ENCODE results near the gene LRRC10B.

Gene LRRC10B

GRCh38 chr11:61488651-61489291 is 19.8 kb upstream of the LRRC10B start:
- TF ChIP-seq POLR2AphosphoS5 (IDR thresholded peaks at IDR 0.05; ENCODE audit: low read depth, low read length) (peak; percentile 85), FOXP2 (optimal IDR thresholded peaks at IDR 0.05; ENCODE audit: borderline replicate concordance, extremely low read depth, extremely low read length, insufficient read depth) (peak; percentile 90), SIN3A (IDR thresholded peaks at IDR 0.05; ENCODE audit: borderline replicate concordance, insufficient read depth, low read length) (no peak; the same call in 1 of the 2 replicates), REST (IDR thresholded peaks at IDR 0.05; ENCODE audit: insufficient read depth in 1 of 2, low read depth in 2 of 2, low read length in 2 of 2) (peak in 1 of 2 experiments; percentile 49; a peak in 2 of 4 replicates)

GRCh38 chr11:61489833-61490721 is 18.5 kb upstream of the LRRC10B start:
- TF ChIP-seq SIN3A (IDR thresholded peaks at IDR 0.05; ENCODE audit: borderline replicate concordance, insufficient read depth, low read length) (no peak), FOXP2 (optimal IDR thresholded peaks at IDR 0.05; ENCODE audit: borderline replicate concordance, extremely low read depth, extremely low read length, insufficient read depth) (no peak), POLR2AphosphoS5 (IDR thresholded peaks at IDR 0.05; ENCODE audit: low read depth, low read length) (peak; percentile 65; the same call in 1 of the 2 replicates)

GRCh38 chr11:61491736-61492395 is 16.7 kb upstream of the LRRC10B start:
- TF ChIP-seq TAF1 (IDR thresholded peaks at IDR 0.05; ENCODE audit: borderline replicate concordance, insufficient read depth, low read length), result no peak
- no peak for TF ChIP-seq REST (IDR thresholded peaks at IDR 0.05; ENCODE audit: insufficient read depth in 1 of 2, low read depth in 2 of 2, low read length in 2 of 2)

- TF ChIP-seq TAF1 (IDR thresholded peaks at IDR 0.05; ENCODE audit: borderline replicate concordance, insufficient read depth, low read length) (no peak), POLR2AphosphoS5 (IDR thresholded peaks at IDR 0.05; ENCODE audit: low read depth, low read length) (no peak), REST (IDR thresholded peaks at IDR 0.05; ENCODE audit: insufficient read depth in 1 of 2, low read depth in 2 of 2, low read length in 2 of 2) (no peak), SIN3A (IDR thresholded peaks at IDR 0.05; ENCODE audit: borderline replicate concordance, insufficient read depth, low read length) (no peak), FOXP2 (optimal IDR thresholded peaks at IDR 0.05; ENCODE audit: borderline replicate concordance, extremely low read depth, extremely low read length, insufficient read depth) (no peak)
These were observed 14.1 kb upstream of the LRRC10B start for GRCh38 chr11:61494381-61494961.

GRCh38 chr11:61495801-61496601 is 12.5 kb upstream of the LRRC10B start:
- TF ChIP-seq SIN3A (IDR thresholded peaks at IDR 0.05; ENCODE audit: borderline replicate concordance, insufficient read depth, low read length), result no peak
- no peak for TF ChIP-seq REST (IDR thresholded peaks at IDR 0.05; ENCODE audit: insufficient read depth in 1 of 2, low read depth in 2 of 2, low read length in 2 of 2)
